ENCODE results near the gene CPZ. TPM values are rescaled to one million over a fixed set of nuclear protein-coding genes. Genes with fewer than 3 reads are reported as not detected.

CPZ gene
- total RNA-seq, 2 donors from 2014 or later: 0.90 to 1.2 TPM

GRCh38 chr4:8595237-8596087, 2.9 kb downstream of the CPZ start:
- peaks cover 0 to 13% of the 10 kb centered on the region in 2 donors for H3K27me3 ChIP-seq
- no peak overlapping the region for H3K4me3 ChIP-seq
- TF ChIP-seq, protein P1, sequence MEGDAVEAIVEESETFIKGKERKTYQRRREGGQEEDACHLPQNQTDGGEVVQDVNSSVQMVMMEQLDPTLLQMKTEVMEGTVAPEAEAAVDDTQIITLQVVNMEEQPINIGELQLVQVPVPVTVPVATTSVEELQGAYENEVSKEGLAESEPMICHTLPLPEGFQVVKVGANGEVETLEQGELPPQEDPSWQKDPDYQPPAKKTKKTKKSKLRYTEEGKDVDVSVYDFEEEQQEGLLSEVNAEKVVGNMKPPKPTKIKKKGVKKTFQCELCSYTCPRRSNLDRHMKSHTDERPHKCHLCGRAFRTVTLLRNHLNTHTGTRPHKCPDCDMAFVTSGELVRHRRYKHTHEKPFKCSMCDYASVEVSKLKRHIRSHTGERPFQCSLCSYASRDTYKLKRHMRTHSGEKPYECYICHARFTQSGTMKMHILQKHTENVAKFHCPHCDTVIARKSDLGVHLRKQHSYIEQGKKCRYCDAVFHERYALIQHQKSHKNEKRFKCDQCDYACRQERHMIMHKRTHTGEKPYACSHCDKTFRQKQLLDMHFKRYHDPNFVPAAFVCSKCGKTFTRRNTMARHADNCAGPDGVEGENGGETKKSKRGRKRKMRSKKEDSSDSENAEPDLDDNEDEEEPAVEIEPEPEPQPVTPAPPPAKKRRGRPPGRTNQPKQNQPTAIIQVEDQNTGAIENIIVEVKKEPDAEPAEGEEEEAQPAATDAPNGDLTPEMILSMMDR (IDR thresholded peaks at IDR 0.05): no peak
- no peak for DNase-seq (ENCODE audit: low spot score)
- H3K9me3 ChIP-seq: no peaks in the 10 kb centered on the region
- no peaks in the 10 kb centered on the region for H3K36me3 ChIP-seq
- no peak overlapping the region for H3K27ac ChIP-seq
- H3K4me1 ChIP-seq: peaks cover 0 to 11% of the 10 kb centered on the region in 2 donors

- no peaks in the 10 kb centered on the region for H3K9me3 ChIP-seq
- peaks cover 0 to 11% of the 10 kb centered on the region in 2 donors for H3K4me1 ChIP-seq
- TF ChIP-seq, protein P1 (IDR thresholded peaks at IDR 0.05): no peak
- no peak overlapping the region for H3K4me3 ChIP-seq
- H3K27me3 ChIP-seq: peaks cover 0 to 9% of the 10 kb centered on the region in 2 donors
- H3K27ac ChIP-seq: no peak overlapping the region
- H3K36me3 ChIP-seq: no peaks in the 10 kb centered on the region
- DNase-seq (ENCODE audit: low spot score): no peak
Observed at GRCh38 chr4:8596891-8597290, 4.3 kb downstream of the CPZ start.

DNA sequence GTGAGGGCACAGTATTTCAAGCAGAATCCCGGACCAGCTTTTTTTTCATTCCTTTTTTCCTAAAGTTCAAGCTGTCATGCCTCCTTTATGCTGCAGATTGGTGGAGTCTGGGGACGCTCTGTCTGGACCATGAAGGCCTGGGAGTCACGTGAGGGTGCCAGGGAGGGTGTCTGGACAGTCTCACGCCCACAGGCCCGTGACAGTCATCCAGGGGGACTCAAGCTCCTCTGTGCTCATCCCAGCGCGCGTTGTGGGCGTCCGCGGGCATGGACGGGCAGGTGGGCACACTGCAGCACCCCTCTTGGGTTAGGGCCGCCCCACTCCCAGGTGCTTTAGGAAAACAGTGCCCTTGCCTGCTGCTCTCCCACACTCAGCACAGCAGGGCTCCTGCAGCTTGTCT, 4.8 kb downstream of the CPZ start:
- Histone ChIP-seq H3K4me3 (no peak overlapping the region), H3K27ac (no peak overlapping the region), H3K4me1 (peaks cover 0 to 8% of the 10 kb centered on the region in 2 donors), H3K36me3 (no peaks in the 10 kb centered on the region), H3K27me3 (peaks cover 0 to 5% of the 10 kb centered on the region in 2 donors), H3K9me3 (no peaks in the 10 kb centered on the region)
- no peak for DNase-seq (ENCODE audit: low spot score)
- TF ChIP-seq, protein P1 (IDR thresholded peaks at IDR 0.05): no peak

DNA sequence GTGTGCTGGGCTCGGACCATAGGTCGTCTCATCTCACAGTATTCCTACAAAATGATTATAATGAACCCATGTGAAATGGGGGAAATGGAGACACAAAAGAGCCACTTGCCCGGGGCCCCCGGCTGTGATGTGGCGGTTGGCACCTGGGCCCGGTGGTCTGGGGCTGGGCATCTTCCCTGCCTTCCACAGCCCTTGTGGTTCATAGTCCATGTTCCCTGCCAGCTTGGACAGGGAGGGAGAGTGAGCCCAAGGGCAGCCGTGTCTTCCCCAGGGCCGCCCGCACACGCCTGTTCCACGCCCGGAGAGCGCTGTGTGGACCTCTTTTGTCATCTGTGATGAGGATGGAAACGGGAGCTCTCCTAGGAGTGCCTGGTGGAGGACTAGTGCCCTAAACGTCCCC, 5.2 kb downstream of the CPZ start:
- H3K4me3 ChIP-seq: no peak overlapping the region
- H3K9me3 ChIP-seq: no peaks in the 10 kb centered on the region
- peaks cover 0 to 3% of the 10 kb centered on the region in 2 donors for H3K4me1 ChIP-seq
- TF ChIP-seq, protein P1 (IDR thresholded peaks at IDR 0.05): no peak
- no peaks in the 10 kb centered on the region for H3K36me3 ChIP-seq
- H3K27ac ChIP-seq: no peak overlapping the region
- H3K27me3 ChIP-seq: peaks cover 0 to under 1% of the 10 kb centered on the region in 2 donors
- no peak for DNase-seq (ENCODE audit: low spot score)

- H3K4me3 ChIP-seq: no peak overlapping the region
- H3K4me1 ChIP-seq: no peaks in the 10 kb centered on the region
- TF ChIP-seq, protein P1 (IDR thresholded peaks at IDR 0.05): no peak
- DNase-seq (ENCODE audit: low spot score): no peak
- H3K27me3 ChIP-seq: no peaks in the 10 kb centered on the region
- no peaks in the 10 kb centered on the region for H3K36me3 ChIP-seq
- H3K9me3 ChIP-seq: no peaks in the 10 kb centered on the region
- H3K27ac ChIP-seq: no peak overlapping the region
Observed at GRCh38 chr4:8598391-8599090, 6.0 kb downstream of the CPZ start.
